Coronary artery (tissue), 2 donors: ENCODE data around the gene ART5.

Experiments
- DNase-seq: peaks from one replicate; pipeline ENCODE4 v3.0.0-alpha.2; 2017; ENCODE audit warnings: low spot score
- H3K27ac ChIP-seq, 2 donors: fragments of 200-600 bp; sonication (generic); one replicate each; pipeline ENCODE4 v1.5.1; 2016 to 2019
- H3K4me3 ChIP-seq: fragments of 200-600 bp; sonication (generic); 2 replicates; pipeline ENCODE4 v1.5.1; 2016; ENCODE audit warnings: mild to moderate bottlenecking, moderate library complexity
- CTCF ChIP-seq: fragments of 200-600 bp; sonication (generic); IDR thresholded peaks from one replicate; pipeline ENCODE4 v1.5.1; 2019; ENCODE audit warnings: antibody characterized with exemption

ART5 gene

GRCh38 chr11:3642071-3642951 lies 519 bp upstream of the ART5 start:
- no peak overlapping the region for H3K27ac ChIP-seq
- DNase-seq = no peak
- H3K4me3 ChIP-seq = peak overlapping the region; percentile 75
- TF ChIP-seq CTCF = no peak

- Histone ChIP-seq H3K27ac (no peak overlapping the region), H3K4me3 (no peak overlapping the region)
- TF ChIP-seq CTCF = no peak
- DNase-seq = no peak
Observed at GRCh38 chr11:3641191-3641590, 601 bp downstream of the ART5 start.

GRCh38 chr11:3639841-3640240 lies 2.0 kb downstream of the ART5 start:
- DNase-seq = no peak
- no peak for TF ChIP-seq CTCF
- H3K27ac ChIP-seq = no peak overlapping the region

GRCh38 chr11:3638513-3638912 lies 3.3 kb downstream of the ART5 start:
- no peak for DNase-seq
- H3K4me3 ChIP-seq = no peak overlapping the region
- TF ChIP-seq CTCF = no peak
- H3K27ac ChIP-seq = no peak overlapping the region

More at GRCh38 chr11:3639841-3640240, 2.0 kb downstream of the ART5 start:
- H3K4me3 ChIP-seq = no peak overlapping the region

- Histone ChIP-seq H3K27ac (no peak overlapping the region), H3K4me3 (no peak overlapping the region)
- TF ChIP-seq CTCF = no peak
- no peak for DNase-seq
Observed at GRCh38 chr11:3637201-3637600, 4.6 kb downstream of the ART5 start.

GRCh38 chr11:3635641-3636375 lies 6.0 kb downstream of the ART5 start:
- no peak overlapping the region for H3K27ac ChIP-seq
- no peak for DNase-seq
- TF ChIP-seq CTCF = no peak
- no peak overlapping the region for H3K4me3 ChIP-seq
